ENCODE data around the gene SPRED2. TPM values are rescaled to one million over a fixed set of nuclear protein-coding genes. Genes with fewer than 3 reads are reported as not detected.

Gene SPRED2
- total RNA-seq, 2 experiments from 2014 or later = 9.5 to 12.7 TPM

DNA sequence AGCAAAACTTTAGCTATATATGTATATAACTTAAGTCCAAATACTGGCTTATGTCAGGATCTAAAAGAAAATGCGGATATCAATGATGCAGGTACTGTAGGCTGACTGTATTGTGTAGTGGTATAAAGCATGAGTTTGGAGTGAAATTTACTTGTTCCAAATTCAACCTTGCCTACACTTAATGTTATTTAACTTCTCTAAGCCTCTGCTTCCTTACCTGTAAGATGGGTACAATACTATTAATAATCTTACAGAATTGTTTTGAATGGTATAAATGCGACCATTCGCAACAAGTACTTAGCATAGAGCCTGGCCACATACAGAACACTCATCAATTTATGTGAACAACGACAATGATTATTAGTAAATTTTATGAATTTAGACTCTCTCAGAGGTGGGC lies 62.4 kb downstream of the SPRED2 start:
- H3K4me1 Mint-ChIP-seq (ENCODE audit: low read depth) = peaks cover 20% of the 10 kb centered on the region
- H3K4me3 Mint-ChIP-seq = no peak overlapping the region
- no peaks in the 10 kb centered on the region for H3K9me3 Mint-ChIP-seq (ENCODE audit: insufficient read depth)
- CTCF ChIA-PET = interaction anchor here (2.1 kb wide), 1 partner anchor 13 kb away, joined by 4 read pairs; no protein-coding TSS in a partner anchor
- H3K27ac Mint-ChIP-seq = no peak overlapping the region
- ATAC-seq = no peak
- no peaks in the 10 kb centered on the region for H3K36me3 Mint-ChIP-seq (ENCODE audit: low read depth)
- DNase-seq = no peak
- no peaks in the 10 kb centered on the region for H3K27me3 Mint-ChIP-seq (ENCODE audit: low read depth)
- POLR2A ChIA-PET = no interaction called here

DNA sequence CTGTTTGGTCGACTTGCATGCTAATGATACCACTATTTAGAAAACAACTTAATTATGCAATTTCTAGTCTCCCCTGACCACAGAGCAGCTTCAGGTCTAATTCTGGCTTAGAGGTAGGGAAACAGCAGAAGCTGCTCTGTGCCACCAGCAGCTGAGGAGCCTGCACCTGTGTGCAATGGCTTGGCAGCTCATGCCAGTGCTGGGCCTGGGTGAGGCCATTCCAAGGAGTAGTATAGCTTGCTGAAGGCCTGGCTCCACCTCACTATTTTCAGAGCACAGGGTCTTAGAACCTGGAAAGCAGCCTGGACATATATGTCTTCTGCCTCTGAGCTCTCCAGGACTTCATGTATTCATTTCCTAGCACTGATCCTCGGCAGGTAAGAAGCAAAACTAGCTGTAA lies 62.8 kb downstream of the SPRED2 start:
- DNase-seq = no peak
- ChIA-PET CTCF (interaction anchor here (2.1 kb wide), 1 partner anchor 13 kb away, joined by 4 read pairs; no protein-coding TSS in a partner anchor), POLR2A (no interaction called here)
- Mint-ChIP-seq H3K27me3 (ENCODE audit: low read depth) (no peaks in the 10 kb centered on the region), H3K4me3 (no peak overlapping the region), H3K4me1 (ENCODE audit: low read depth) (peaks cover 16% of the 10 kb centered on the region), H3K27ac (no peak overlapping the region), H3K36me3 (ENCODE audit: low read depth) (no peaks in the 10 kb centered on the region), H3K9me3 (ENCODE audit: insufficient read depth) (no peaks in the 10 kb centered on the region)
- ATAC-seq = no peak

DNA sequence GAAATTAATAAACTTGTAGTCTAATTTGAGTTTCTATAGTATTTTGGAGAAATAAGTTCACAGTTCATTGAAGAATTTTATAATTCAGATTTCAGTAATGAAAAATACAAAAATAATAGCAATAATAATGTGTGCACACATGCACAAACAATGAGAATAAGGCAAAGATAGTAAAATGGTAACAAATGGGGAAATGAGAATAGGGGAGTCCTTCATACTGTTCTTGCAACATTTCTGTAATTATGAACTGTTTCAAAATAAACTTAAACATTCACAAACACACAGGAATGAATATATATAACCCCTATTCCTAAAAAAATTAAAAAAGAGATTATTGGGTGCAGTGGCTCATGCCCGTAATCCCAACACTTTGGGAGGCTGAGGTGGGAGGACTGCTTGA lies 63.9 kb downstream of the SPRED2 start:
- Mint-ChIP-seq H3K4me3 (no peak overlapping the region), H3K4me1 (ENCODE audit: low read depth) (peaks cover 8% of the 10 kb centered on the region), H3K27me3 (ENCODE audit: low read depth) (peaks cover under 1% of the 10 kb centered on the region), H3K27ac (no peak overlapping the region), H3K9me3 (ENCODE audit: insufficient read depth) (no peaks in the 10 kb centered on the region), H3K36me3 (ENCODE audit: low read depth) (no peaks in the 10 kb centered on the region)
- ChIA-PET POLR2A (no interaction called here), CTCF (interaction anchor here (0.6 kb wide), 1 partner anchor 79 kb away, joined by 4 read pairs; no protein-coding TSS in a partner anchor)
- DNase-seq (no peak), ATAC-seq (no peak)

DNA sequence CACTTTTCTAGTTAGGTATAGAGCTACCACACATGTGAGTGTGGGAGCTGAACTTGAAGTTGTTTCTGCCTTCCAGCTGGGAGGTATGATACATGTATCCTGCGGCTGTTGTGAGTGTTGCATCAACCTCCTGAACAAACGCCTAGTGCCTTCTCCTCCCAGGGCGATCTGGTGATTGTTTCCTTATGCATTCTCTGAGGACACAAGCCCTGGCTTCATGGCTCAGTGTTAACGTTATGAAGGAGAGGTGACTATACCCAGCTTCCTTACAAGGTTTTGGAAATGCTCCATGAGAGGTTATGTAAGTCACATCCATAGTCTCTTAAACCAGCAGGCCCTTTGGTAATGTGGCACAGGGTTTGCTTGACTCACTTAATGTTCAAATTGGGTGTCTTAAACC lies 64.9 kb downstream of the SPRED2 start:
- ATAC-seq = no peak
- Mint-ChIP-seq H3K27ac (no peak overlapping the region), H3K4me1 (ENCODE audit: low read depth) (peaks cover 8% of the 10 kb centered on the region), H3K36me3 (ENCODE audit: low read depth) (no peaks in the 10 kb centered on the region), H3K9me3 (ENCODE audit: insufficient read depth) (no peaks in the 10 kb centered on the region), H3K4me3 (no peak overlapping the region), H3K27me3 (ENCODE audit: low read depth) (peaks cover 2% of the 10 kb centered on the region)
- CTCF ChIA-PET = interaction anchor here (0.6 kb wide), 1 partner anchor 80 kb away, joined by 4 read pairs; no protein-coding TSS in a partner anchor
- no peak for DNase-seq
- POLR2A ChIA-PET = no interaction called here

DNA sequence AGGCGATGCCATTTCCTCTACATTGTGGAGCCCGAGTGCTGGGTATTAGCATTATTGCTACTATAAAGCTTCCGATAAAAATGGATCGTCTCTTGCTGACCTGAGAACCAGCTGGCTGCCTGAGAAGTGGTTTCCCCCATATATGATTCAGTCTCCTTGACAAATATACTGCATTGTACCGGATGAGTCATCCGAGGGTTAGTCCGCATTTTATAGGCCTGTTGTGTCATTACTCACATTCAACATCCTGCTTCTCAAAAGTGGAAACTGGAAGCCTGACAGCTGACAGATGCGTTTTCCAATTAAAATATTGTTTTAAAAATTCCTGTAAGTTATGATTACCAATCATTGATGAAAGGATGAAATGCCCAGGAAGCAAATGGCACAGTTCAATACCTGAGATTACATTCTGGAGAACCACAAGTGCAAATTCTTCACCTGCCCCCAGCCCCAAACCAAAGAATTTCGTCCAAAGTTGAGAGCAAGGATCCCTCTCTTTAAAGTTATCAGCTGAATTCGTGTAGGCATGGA lies 65.7 kb downstream of the SPRED2 start:
- Mint-ChIP-seq H3K27me3 (ENCODE audit: low read depth) (peaks cover 2% of the 10 kb centered on the region), H3K36me3 (ENCODE audit: low read depth) (no peaks in the 10 kb centered on the region), H3K4me1 (ENCODE audit: low read depth) (peaks cover 11% of the 10 kb centered on the region), H3K9me3 (ENCODE audit: insufficient read depth) (no peaks in the 10 kb centered on the region), H3K27ac (no peak overlapping the region), H3K4me3 (no peak overlapping the region)
- POLR2A ChIA-PET = no interaction called here
- ATAC-seq = peak; percentile 44
- CTCF ChIA-PET = no interaction called here
- DNase-seq = peak; percentile 33

DNA sequence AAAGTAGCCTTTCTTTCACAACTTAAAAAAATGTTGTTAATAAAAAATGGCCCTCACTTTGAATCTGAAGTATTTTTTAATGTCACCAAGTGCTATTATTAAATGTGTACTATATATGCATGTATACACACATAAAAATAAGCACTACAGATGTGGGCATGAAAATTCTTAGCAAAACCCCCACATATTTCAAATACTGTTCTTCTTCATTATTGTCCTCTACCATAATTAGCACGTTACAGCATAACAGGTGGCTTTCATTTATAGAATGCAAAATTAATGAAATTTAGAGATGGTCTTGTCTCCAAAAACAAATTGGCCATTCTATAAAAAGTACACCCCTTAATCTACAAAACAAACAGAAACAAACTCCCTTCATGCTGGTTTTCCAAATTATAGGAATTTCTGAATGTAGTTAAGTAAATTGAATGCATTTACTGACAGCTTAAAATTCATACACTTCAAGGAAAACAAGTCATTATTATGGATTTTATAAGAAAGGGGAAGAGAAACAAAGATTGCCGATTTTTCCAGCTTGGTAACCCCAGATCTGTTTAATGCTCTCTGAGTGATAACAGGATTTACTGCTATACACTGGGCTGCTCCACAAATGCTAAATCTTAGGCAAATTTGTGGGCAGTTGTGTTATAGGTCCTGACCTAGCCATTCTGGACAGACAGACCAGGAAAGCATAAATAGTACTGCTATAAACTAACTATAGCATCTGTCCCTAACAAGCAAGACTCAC lies 67.2 kb downstream of the SPRED2 start:
- CTCF ChIA-PET = interaction anchor here (0.8 to 1.2 kb wide), 2 partner anchors 12 to 52 kb away, joined by 3 read pairs; no protein-coding TSS in a partner anchor

DNA sequence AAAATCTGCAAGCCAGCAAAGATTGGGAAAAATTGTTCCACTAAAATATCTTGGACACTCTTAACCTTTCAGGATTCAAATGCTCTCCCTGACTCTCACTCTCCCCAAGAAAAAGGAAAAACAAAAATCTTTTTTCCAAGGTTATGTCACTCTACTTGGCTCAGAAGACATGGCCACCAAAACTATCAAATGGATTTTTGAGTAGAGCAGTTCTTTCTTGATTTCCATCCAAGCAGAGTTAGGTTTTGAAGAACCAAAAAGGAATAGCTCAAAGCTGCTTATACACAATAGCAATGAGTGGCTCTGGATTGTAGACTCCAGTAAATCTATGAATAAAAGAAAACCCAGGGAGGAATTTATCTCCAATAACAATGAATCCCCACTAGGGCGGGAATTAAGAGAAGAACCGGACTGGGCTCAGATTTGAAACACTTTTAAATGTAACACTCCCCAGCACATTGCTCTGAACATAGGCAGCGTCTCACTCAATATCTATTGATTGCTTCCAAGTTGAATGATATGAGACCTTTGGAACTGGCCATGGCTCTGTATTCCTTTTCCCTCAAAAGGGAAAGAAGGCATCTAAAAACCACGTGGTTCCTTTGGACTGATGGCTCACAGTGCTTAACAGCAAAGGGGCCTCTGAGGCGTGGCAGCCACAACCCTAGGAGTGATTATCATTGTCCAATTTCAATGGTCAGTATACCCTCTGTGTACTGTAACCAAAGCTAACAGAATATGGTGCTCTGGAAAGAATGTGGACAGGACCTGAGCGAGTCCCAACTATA lies 68.3 kb downstream of the SPRED2 start:
- ChIA-PET CTCF (no interaction called here), POLR2A (no interaction called here)
- DNase-seq (no peak), ATAC-seq (no peak)
- Mint-ChIP-seq H3K9me3 (ENCODE audit: insufficient read depth) (no peaks in the 10 kb centered on the region), H3K36me3 (ENCODE audit: low read depth) (no peaks in the 10 kb centered on the region), H3K4me3 (no peak overlapping the region), H3K27me3 (ENCODE audit: low read depth) (peaks cover 2% of the 10 kb centered on the region), H3K4me1 (ENCODE audit: low read depth) (peaks cover 28% of the 10 kb centered on the region), H3K27ac (no peak overlapping the region)

More for the DNA sequence above, 67.2 kb downstream of the SPRED2 start:
- Mint-ChIP-seq H3K4me1 (ENCODE audit: low read depth) (peaks cover 22% of the 10 kb centered on the region), H3K27ac (no peak overlapping the region), H3K9me3 (ENCODE audit: insufficient read depth) (no peaks in the 10 kb centered on the region), H3K4me3 (no peak overlapping the region), H3K27me3 (ENCODE audit: low read depth) (peaks cover 2% of the 10 kb centered on the region), H3K36me3 (ENCODE audit: low read depth) (no peaks in the 10 kb centered on the region)
- DNase-seq (no peak), ATAC-seq (no peak)
- POLR2A ChIA-PET = no interaction called here

DNA sequence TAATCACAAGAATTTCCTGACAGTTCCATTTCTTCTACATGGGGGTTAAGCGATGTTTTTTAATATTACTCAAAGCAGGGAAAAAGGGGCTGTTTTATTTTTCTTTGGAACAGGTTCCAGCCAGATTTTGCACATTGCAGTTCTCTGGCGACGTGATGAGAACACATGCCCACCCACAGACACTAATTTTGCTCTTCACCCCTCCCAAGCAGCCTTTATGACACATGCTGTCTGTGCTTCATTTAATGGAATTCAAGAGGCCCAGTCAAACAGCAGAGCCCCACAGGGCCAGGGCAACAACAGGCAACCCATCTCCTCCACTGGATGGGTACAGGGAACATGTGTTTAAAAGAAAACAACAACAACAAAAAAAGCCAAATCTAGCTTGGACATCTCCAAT lies 70.8 kb downstream of the SPRED2 start:
- Mint-ChIP-seq H3K4me3 (no peak overlapping the region), H3K4me1 (ENCODE audit: low read depth) (peaks cover 47% of the 10 kb centered on the region), H3K27me3 (ENCODE audit: low read depth) (peaks cover 2% of the 10 kb centered on the region), H3K36me3 (ENCODE audit: low read depth) (no peaks in the 10 kb centered on the region), H3K27ac (peak overlapping the region; percentile 29), H3K9me3 (ENCODE audit: insufficient read depth) (no peaks in the 10 kb centered on the region)
- ChIA-PET CTCF (interaction anchor here (0.7 to 1.1 kb wide), 2 partner anchors 13 to 114 kb away, joined by 3 read pairs; no protein-coding TSS in a partner anchor), POLR2A (interaction anchor here (0.6 kb wide), 2 partner anchors 39 to 913 kb away, joined by 4 to 8 read pairs; no protein-coding TSS in a partner anchor)
- DNase-seq (no peak), ATAC-seq (no peak)

DNA sequence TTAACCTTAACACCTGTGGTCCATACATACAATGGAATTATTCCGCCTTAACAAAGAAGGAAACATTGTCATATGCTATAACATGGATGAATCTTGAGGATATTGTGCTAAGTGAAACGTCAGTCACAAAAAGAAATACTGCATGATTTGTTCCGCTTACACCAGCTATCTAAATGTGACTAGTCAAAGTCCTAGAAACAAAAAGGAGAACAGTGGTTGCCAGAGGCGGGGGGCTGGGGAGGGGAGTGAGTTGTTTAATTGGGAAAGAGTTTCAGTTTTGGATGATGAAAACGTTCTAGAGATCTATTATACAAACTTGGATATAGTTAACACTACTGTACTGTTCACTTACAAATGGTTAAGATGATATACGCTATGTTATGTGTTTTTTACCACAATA lies 72.0 kb downstream of the SPRED2 start:
- ChIA-PET CTCF (interaction anchor here (2.1 kb wide), 1 partner anchor 10 kb away, joined by 7 read pairs; no protein-coding TSS in a partner anchor), POLR2A (no interaction called here)
- H3K9me3 Mint-ChIP-seq (ENCODE audit: insufficient read depth) = no peaks in the 10 kb centered on the region
- no peak for DNase-seq
- no peak overlapping the region for H3K4me3 Mint-ChIP-seq
- H3K4me1 Mint-ChIP-seq (ENCODE audit: low read depth) = peaks cover 49% of the 10 kb centered on the region
- no peak for ATAC-seq
- H3K36me3 Mint-ChIP-seq (ENCODE audit: low read depth) = no peaks in the 10 kb centered on the region
- H3K27me3 Mint-ChIP-seq (ENCODE audit: low read depth) = peaks cover 2% of the 10 kb centered on the region
- H3K27ac Mint-ChIP-seq = no peak overlapping the region

DNA sequence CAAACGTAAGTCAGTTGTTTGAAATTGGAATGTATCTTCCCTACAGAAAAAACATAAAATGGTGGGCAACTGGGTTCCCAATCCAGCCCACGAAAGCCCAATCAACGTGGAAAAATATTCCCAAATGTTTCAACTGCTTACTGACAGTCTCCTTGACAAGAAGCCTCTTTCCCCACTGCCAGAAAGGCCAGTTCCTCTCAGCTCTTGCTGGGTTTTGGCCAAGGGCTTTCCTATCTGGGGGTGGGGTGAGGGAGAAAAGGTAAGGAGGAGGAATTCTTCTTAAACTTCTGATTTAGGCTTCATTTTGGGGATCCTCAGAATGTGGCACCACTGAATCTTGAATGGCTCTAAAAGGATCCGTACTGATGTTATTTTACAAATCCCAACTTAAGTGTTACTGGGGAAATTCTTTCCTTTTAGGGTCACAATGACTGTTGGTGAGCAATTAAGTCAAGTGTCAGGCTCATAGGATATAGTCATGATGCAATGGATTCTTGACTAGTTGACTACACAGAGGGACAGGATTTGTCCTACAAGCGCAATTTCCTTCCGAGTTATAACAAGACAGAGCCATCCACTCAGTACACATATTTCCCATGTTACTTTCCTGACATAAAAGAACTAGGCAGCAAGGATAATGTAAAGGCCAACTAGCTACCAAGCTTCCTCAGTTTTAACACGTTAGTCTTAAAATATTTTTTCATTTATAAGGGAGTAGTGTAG lies 73.6 kb downstream of the SPRED2 start:
- Mint-ChIP-seq H3K4me1 (ENCODE audit: low read depth) (peaks cover 54% of the 10 kb centered on the region), H3K36me3 (ENCODE audit: low read depth) (no peaks in the 10 kb centered on the region), H3K27ac (no peak overlapping the region), H3K9me3 (ENCODE audit: insufficient read depth) (no peaks in the 10 kb centered on the region), H3K27me3 (ENCODE audit: low read depth) (peaks cover 3% of the 10 kb centered on the region), H3K4me3 (no peak overlapping the region)
- ChIA-PET CTCF (interaction anchor here (1.1 to 2.1 kb wide), 2 partner anchors 8 to 38 kb away, joined by 3 to 7 read pairs; no protein-coding TSS in a partner anchor), POLR2A (interaction anchor here (0.8 to 1.1 kb wide), 2 partner anchors 58 to 131 kb away, joined by 3 to 4 read pairs; partner anchors contain the start of gene ACTR2)
- no peak for ATAC-seq
- DNase-seq = no peak

DNA sequence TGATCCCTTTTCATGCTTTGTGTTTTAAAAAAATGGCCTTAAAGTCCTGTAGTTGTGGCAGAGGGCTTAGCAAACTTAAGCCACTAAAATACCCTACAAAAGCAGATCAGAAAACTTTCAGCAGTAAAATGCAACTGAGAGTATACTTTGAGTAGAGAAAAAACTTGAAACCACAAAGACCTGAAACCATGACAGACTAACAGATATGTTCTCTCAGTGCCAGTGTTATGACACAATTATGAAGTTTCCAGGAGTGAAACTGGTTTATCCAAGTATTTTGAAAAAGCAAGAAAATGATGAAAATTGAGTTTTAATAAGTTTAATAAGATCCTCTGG lies 74.5 kb downstream of the SPRED2 start:
- DNase-seq (no peak), ATAC-seq (peak; percentile 52)
- POLR2A ChIA-PET = interaction anchor here (0.8 to 1.1 kb wide), 2 partner anchors 57 to 130 kb away, joined by 3 to 4 read pairs; partner anchors contain the start of gene ACTR2
- Mint-ChIP-seq H3K27ac (peak overlapping the region; percentile 16), H3K4me3 (no peak overlapping the region), H3K4me1 (ENCODE audit: low read depth) (peaks cover 54% of the 10 kb centered on the region), H3K27me3 (ENCODE audit: low read depth) (peaks cover 3% of the 10 kb centered on the region), H3K9me3 (ENCODE audit: insufficient read depth) (no peaks in the 10 kb centered on the region), H3K36me3 (ENCODE audit: low read depth) (no peaks in the 10 kb centered on the region)
- CTCF ChIA-PET = interaction anchor here (0.7 to 1.2 kb wide), 2 partner anchors 16 to 404 kb away, joined by 3 to 4 read pairs; no protein-coding TSS in a partner anchor

Measured in activated CD8-positive, alpha-beta T cell treated with anti-CD3 and anti-CD28 coated beads, Interleukin-2, amount 10 ng/mL, durations not matched to agents 7 days and 5 days (primary cell).